Heart left ventricle (tissue), 13 donors: ENCODE results near the gene PLA2G6.

ENCODE experiments used
- POLR2A ChIP-seq, 2 donors: fragments of 450-650 bp; IDR thresholded peaks; one replicate each; pipeline ENCODE4 v1.6.1; 2017; ENCODE audit warnings: antibody characterized with exemption in 2 of 2, mild to moderate bottlenecking in 2 of 2, moderate library complexity in 2 of 2
- TF ChIP-seq, protein P1 (sequence below), 12 donors: fragments of 200-600 bp; sonication (generic) in 4 of 12; IDR thresholded peaks; one replicate each; pipeline versions ENCODE4 v1.5.0 to v1.8.0; 2018 to 2022; ENCODE audit warnings: antibody characterized with exemption in 12 of 12, mild to moderate bottlenecking in 5 of 12
- donor health status: ischemic (EF 13 %, LVEDD 7.1; RV severe dilation, severe dysfunction).
- donor health status: DM: no; HTN: yes; CAD: no.
- donor health status: DM: no; HTN: no; CAD: no.
- donor health status: ischemic (EF 25% LVEDD 6.9; RV normal size, moderate dysfunction).
- donor health status: ischemic (EF 25% LVEDD 5.7; RV mildly dilated, moderate dysfunction).
- donor health status: ischemic (EF 35%, LVEDD 5.7; RV mildly dilated, moderate dysfunction).
- donor health status: nonischemic (EF 11% LVEDD 7.7; RV severe dilation, severe dysfunction).
- donor health status: DM: yes; HTN: yes; CAD: no.
- donor health status: PGD.
- donor health status: ischemic (EF 29% LVEDD 5.4; RV normal size, mild dysfunction).
- donor health status: nonischemic (EF 23%, LVEDD 6.1; RV moderate dilation, normal function).

DNA sequence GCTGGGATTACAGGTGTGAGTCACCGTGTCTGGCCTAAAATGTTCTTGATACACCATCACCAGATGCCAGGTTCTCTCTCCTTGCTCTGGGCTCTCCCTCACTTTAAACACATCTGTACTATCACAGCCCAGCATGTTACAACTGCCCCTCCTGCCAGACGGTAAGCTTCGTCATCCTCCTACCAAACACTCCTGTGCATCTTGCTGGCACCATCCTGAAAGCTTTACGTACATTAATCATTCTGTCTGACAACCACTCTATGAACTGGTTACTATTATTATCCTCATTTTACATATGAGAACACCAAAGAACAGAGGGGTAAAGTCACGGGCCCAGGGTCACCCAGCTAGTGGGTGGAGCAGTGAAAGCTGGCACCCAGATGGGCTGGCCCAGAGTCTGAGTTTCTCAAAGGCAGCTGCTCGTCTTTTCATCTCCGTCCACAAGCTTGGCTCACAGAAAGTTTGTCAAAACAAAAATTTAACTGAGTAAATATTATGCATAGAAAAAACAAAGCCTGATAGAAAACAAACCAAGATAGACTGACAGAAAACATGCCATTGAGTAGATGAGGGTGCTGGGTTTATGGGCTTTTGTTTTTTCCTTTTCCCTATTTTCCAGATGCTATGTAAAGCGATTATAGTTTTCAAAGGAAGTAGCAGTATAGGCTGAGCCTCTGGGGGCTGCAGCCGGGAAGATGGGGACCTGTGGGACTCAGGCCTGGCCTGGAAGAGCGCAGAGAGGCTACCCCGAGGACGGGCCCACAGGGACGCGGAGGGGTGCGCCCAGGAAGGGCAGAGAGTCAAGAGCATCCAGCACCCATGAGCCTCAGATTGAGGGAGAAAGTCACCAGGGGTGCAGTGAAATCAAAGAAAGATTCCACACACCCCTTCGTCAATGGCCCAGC, 9.5 kb downstream of the PLA2G6 start:
- no peak for TF ChIP-seq POLR2A (IDR thresholded peaks at IDR 0.05)
- TF ChIP-seq, protein P1, sequence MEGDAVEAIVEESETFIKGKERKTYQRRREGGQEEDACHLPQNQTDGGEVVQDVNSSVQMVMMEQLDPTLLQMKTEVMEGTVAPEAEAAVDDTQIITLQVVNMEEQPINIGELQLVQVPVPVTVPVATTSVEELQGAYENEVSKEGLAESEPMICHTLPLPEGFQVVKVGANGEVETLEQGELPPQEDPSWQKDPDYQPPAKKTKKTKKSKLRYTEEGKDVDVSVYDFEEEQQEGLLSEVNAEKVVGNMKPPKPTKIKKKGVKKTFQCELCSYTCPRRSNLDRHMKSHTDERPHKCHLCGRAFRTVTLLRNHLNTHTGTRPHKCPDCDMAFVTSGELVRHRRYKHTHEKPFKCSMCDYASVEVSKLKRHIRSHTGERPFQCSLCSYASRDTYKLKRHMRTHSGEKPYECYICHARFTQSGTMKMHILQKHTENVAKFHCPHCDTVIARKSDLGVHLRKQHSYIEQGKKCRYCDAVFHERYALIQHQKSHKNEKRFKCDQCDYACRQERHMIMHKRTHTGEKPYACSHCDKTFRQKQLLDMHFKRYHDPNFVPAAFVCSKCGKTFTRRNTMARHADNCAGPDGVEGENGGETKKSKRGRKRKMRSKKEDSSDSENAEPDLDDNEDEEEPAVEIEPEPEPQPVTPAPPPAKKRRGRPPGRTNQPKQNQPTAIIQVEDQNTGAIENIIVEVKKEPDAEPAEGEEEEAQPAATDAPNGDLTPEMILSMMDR (IDR thresholded peaks at IDR 0.05): no peak
